HG02571 (cell line): ENCODE results near the gene BCL2L13.
A peak's percentile ranks its signal among the peaks of the same experiment; 100 is the strongest.
"Not testable (repeated sequence)": the region's sequence is repeated elsewhere in the genome, so short reads cannot be mapped to it uniquely, and the experiment has no call there.

ENCODE experiments used
- ATAC-seq: cut with Tn5 transposase; IDR thresholded peaks from one replicate; pipeline ENCODE4 v1.9.1; 2021; ENCODE audit warnings: mild to moderate bottlenecking, moderate library complexity; ENCODE audit not compliant: unreplicated experiment

The BCL2L13 gene

DNA sequence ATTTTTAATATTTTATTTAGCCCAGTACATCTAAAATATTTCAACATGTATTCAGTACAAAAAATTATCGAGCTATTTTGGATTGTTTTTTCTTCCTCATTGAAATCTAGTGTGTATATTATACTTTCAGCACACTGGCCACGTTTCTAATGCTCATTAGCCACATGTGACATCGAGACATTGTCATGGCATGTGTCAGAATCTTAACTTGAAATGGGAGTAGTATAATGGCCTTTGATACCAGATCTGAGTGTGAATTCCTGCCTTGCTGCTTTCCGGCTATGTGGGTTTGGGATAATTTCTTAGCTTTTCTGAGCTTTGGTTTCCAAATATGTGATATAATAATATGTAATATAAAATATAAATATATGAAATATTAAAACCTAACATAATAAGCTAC lies 54.3 kb downstream of the BCL2L13 start:
- ATAC-seq = no peak

DNA sequence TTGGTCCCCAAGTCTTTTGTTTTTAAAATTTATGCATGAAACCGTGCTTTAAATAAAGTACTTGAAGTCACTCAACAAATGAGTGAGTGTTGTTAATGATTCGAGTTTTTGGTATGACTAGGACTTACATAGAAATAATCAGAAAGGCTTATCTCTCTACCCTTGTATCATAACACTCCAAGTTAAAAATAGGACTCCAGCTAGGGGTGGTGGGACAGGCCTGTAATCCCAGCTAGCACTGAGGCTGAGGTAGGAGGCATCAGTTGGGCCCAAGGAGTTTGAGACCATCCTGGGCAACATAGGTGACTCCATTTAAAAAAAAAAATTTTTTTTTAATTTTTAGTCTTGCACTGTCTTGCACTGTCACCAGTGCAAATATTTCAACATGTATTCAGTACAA lies 55.6 kb downstream of the BCL2L13 start:
- ATAC-seq = no peak

DNA sequence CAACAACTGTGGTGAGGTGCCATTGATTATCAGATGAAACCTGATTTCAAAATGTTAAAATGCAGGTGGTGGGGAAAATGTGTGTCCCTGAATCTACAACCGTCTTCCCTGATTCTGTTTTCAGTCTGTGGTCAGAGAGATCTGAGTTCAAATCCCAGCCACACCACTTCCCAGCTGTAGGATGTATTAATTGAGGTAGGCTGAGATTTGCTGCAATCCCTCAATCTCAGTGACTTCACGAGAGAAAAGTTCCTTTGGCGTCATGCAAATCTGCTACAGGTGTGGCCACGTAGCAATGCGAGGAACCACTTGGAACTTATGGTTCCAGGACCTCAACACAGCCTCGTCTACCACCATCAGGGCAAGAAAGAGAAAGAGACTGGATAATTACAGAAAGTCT lies 56.2 kb downstream of the BCL2L13 start:
- no peak for ATAC-seq

DNA sequence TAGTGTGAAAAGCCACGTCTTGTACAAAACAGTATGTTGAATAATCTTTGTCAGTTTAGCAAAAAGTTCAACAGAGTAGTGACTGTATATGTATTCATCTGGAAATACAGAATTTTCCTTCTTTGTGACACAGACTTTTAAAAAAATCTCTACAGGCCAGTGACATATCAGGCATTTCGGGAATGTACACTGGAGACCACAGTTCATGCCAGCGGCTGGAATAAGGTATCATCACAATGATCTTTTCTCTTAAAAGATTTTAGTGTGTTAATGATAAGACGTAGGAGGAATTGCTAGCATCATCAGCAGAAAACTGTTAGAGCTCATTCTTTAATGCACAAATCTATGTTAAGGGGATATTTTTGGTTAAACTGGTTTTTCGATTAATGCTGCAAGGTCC lies 57.4 kb downstream of the BCL2L13 start:
- ATAC-seq = no peak

DNA sequence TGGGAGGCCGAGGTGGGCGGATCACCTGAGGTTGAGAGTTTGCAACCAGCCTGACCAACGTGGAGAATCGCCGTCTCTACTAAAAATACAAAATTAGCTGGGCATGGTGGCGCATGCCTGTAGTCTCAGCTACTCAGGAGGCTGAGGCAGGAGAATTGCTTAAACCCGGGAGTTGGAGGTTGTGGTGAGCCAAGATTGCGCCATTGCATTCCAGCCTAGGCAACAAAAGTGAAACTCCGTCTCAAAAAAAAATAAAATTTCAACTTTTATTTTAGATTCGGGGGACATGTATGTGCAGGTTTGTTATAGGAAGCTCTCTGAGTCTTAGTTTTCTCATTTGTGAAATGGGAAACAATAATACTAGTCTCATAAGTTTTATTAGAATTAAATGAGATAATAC lies 58.6 kb downstream of the BCL2L13 start:
- not testable (repeated sequence) for ATAC-seq

DNA sequence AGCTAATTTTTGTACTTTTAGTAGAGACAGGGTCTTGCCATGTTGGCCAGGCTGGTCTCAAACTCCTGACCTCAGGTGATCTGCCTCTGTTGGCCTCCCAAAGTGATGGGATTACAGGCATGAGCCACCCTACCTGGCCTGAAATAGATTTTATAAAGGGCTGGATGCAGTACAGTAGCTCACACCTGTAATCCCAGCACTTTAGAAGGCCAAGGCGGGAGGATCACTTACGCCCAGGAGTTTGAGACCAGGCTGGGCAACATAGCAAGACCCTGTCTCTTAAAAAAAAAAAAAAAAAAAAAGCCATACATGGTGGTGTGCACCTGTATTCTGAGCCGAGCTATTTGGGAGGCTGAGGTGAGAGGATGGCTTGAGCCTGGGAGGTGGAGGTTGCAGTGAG lies 59.7 kb downstream of the BCL2L13 start:
- not testable (repeated sequence) for ATAC-seq

DNA sequence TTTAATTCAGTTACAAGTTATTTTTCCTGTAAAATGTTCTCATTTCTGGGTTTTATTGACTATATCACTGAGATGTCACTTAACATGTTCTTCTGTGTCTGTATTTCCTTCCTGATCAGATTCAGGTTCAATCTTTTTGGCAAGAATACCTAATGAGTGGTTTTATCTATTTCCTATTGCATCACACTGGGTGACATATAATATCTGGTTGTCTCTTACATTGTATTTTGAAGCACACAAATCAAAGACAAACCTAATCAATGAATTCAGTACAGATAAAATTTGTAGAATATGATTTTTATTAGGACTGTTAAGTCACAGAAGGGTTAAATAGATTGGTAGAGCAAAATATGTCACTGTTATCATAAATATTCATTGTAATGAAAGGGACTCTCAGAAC lies 60.4 kb downstream of the BCL2L13 start:
- no peak for ATAC-seq

DNA sequence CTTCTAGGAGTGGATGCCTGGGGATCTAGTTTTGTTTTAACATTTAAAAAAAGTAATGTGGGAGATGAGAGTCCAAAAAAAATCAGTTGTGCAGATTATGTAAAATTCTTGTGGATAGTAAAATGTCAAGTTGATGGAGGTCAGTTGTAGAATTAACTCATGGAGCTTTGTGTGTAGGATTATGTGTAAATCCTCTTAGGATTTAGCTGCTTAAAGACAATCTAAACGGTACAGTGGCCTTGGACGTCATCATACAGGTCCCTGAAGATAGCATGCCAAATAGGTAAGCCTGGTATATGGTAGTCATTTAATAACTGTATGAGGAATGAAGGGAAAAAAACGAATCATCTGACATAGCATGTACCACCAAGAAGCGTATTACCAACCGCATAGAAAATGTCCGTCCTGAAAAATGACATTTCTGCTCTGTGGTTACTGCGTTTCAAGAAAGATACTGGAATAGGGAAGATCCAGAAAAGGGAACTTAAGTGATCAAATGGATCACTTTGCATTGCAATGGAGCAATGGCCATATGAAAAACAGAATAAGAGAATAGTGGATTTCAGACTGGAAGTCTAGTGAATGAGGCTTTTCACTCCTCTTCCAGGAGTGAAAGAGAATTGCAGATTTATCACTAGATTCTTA lies 61.3 kb downstream of the BCL2L13 start:
- ATAC-seq = no peak

DNA sequence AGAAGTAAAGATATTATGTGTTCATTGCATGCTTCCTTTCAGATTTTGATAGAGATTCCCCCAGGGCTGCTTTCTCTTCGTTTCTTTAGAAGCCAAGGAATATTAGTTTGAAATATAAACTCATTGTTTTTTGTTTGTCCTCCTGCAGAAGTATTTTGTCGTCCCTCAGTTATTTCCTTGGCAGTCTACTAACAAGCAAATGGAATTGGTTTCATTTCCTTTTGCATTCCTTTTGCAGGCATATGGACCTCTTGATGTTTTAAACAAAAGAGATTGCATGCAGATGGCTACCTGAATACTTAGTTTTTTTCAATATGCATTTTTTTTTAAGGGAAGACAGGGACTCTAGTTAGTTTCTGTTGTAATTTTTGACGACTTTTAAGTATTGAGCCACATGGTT lies 62.2 kb downstream of the BCL2L13 start:
- ATAC-seq = no peak

DNA sequence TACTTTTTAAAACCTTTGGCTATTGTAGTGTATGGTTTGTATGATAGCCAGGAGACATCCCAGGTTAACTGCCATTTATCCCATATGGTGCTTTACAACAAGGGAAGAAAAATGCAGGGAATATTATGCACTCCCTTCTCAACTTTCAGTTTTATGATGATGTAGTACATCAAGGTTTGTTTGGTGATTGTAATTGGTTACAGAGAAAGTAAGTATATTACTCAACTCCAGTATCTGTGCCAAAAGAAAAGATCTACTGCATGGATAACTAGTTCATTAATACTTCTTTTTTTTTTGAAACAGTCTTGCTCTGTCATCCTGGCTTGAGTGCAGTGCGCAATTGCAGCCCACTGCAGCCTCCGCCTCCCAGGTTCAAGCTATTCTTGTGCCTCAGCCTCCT lies 65.3 kb downstream of the BCL2L13 start:
- no peak for ATAC-seq

DNA sequence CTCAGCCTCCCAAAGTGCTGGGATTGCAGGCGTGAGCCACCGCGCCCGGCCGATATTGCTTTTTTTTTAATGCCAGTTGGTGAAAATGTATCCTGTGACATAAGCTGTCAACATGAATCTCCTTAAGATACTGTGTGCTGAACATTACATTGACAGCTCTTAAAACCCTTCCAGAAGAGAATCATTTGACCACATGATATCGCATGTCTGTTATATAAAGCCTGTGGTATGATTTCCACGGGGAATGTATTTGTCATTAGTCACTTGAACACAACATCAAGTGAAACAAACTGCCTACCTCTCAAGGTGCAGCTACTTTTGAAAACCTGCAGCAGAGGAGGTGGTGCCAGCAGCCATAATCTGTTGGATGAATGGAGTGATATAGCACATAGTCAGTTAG lies 67.0 kb downstream of the BCL2L13 start:
- ATAC-seq = no peak

DNA sequence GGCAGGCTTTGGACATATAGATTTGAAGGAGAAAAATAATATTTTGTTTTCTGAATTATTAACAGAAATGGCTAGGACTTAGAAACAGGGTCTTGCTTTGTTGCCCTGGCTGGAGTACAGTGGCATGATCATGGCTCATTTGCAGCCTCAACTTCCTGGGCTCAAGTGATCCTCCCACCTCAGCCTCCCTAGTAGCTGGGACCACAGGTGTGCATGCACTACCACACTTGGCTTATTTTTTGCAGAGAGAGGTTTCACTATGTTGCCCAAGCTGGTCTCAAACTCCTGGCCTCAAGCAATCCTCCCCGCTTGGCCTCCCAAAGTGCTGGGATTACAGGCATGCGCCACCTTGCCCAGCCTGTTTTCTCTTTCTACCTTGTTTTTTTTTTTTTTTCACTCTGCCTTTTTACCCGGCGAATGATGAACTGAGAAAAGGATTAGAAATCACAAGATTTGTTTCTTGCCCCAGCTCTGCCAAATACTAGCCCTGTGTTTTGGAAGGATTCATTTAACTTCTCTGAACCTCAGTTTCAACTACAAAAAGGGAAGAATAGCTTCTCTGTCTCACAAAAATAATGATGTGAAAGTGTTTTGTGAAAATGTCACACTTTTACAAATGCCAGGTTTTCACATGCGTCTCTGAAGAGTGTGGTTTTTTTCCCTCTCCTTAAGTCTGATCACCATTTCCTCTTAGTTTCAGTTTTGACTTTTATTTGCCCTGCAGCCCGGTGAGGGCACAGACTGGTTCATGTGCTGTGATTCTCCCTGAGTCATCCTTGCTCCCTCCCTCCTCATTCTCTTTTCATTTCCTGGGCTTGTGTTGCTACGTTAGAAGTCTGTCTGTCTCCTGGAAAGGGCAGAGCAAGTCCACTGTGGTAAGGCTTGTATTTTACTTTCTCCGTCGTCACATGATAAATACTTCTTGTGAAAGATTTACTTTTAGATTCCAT lies 67.7 kb downstream of the BCL2L13 start:
- peak; percentile 58 for ATAC-seq

DNA sequence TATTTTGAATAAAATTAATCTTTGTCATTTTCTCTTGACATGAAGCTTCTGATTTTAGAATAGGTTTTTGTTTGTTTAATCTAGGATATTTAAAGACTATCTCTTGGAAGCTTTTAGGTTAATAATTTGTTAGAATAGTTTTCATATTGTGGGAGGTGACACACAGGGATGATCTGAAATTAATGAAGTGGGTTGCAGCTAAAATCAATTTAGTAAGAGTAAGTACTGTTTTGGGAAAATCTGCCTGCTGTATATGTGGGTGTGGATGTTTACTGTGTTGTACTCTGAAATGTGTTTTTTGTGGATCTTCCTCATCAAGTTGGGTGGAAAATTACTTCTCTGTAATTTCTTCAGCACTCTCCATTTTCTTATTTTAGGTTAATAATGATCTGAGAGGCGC lies 68.4 kb downstream of the BCL2L13 start:
- ATAC-seq = no peak

DNA sequence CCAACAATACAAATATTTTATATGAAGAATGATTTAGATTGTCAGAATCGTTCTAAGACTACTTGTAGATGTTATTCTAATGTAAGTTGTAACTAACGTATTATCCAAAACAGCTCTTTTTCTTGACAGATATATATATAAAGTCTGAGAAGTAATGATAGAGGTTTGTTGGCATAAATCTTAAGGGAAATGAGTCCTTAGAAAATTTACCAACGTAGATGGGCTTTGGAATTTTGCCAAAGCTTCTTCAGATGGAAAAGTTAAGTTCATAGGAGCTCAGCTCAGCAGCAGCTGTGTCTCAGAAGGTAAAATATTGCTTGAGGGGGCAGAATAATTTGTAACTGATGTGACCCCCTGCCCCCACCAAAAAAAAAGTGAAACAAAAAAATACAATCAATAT lies 69.0 kb downstream of the BCL2L13 start:
- ATAC-seq = no peak

DNA sequence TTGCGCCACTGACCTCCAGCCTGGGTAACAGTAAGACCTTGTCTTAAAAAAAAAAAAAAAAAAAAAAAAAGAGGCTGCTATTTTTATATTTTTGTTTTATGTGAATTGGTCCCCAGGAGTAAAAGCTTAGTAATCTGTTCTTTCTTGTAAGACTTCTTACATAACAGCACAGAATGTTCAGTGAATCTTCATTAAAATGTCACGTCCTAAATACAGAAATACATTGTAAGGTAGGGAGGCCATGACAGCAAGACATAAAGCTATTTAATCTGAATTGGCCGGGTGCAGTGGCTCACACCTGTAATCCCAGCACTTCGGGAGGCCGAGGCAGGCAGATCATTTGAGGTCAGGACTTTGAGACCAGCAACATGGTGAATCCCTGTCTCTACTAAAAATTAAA lies 71.5 kb downstream of the BCL2L13 start:
- ATAC-seq = no peak

DNA sequence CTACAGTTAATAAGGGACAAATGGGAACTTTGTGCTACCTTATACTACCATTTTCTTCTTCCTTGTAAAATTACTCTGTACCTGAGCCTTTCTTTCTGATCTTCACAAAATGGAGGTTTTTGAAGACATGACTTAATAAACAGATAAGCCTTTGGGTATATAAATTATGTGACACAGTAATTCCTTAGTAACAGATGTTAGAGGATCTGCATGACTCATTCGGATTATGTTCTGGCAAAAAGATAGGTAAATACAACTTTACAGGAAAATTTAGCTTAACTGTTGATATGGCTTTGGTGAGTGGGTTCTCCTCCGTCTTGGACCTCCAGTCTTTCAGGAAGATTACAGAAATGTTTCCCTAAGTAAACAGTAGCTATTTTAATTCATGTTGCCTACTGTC lies 73.9 kb downstream of the BCL2L13 start:
- ATAC-seq = no peak

DNA sequence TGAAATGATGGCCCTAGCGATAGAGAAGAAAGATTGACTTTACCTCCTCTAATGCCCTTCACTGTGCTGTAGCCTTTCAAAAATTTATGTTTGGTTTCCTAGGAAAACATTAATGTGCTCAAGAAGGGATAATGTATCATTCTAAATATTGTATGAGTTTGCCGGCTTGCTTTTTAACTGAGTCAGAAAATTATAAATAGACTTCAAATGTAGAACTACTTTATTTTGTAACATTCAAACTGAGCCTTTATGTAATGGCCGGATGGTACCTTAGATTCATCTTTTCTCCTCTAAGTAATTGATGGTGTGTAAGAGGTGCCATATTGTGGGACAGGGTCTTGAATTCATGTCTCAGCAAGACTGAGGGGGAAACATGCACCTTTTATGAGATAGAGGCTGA lies 78.0 kb downstream of the BCL2L13 start:
- ATAC-seq = no peak

DNA sequence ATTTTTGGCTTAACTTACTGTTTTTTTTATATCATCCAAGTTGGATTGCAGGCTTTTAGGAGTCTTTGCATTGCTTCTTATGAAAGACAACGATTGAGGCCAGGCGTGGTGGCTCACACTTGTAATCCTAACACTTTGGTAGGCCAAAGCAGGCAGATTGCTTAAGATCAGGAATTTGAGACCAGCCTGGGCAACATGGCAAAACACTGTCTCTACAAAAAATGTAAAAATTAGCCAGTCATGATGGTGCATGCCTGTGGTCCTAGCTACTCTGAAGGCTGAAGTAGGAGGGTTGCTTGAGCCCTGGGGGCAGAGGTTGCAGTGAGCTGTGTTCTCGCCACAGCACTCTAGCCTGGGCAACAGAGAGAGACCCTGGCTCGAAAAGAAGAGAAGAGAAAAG lies 79.2 kb downstream of the BCL2L13 start:
- ATAC-seq = no peak

DNA sequence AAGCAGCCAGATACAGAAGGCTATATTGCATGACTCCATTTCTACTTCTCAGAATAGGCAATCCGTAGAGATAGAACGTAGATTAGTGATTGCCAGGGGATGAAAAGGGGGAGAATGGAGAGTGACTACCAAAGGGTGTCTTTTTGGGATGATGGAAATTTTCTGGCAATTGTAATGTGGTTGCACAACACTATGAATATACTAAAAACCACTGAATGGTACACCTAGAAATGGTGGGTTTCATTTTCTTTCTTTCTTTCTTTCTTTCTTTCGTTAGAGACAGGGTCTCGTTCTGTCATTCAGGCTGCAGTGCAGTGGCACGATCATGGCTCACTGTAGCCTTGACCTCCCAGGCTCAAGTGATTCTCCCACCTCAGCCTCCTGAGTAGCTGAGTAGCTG lies 81.4 kb downstream of the BCL2L13 start:
- no peak for ATAC-seq

DNA sequence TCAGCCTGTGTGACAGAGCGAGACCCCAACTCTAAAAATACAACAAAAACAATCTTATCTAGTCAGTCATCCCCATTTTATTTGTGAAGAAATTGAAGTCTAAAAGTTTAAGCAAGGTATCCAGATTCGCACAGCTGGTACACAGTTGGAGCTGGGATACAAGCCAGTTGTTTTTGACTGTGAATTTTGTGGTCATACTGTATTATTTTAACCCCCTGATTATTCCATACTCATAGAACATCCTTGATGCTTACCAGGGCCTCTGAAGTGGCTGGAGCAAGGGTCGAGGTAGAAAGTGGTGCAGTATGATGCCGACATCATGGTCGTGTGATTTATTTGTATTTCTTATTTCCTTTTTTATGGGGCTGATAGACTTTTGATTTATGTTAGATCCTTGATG lies 85.7 kb downstream of the BCL2L13 start:
- ATAC-seq = no peak

DNA sequence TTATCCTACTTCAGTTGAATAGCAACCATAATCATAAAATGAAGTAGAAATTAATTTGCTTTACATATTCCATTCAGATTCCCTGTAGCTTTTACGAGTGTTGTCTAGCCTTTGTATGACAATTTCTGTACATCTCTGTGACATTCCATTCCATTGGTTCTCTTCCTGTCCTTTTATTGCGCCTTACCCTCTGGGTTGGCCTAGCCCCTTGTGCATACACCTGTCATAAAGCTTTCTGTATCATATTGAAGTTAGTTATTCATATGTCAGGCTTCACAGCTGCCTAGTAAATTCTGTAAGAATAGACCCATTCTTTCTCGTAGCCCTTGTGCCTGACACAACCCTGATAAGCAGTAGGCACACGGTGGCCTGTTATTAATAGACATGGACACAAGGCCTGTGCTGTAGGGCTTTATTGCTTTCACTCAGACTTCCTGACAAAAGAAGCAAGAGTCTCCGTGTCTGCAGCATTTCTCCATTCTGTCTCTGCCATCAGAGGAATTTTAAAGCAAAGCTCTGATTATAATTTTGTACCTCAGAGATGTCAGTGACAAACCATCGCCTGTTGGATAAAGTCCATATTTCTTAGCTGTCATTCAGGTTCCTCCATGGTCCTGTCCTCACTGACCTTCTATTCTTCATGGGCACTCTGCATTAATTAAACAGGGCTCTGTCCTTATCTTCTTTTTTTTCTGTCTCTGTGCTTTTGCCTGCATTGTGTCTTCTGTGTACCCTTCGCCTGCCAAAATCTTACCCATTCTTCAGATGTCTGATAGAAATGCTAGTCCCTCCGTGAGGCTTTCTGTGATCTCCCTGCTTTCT lies 86.3 kb downstream of the BCL2L13 start:
- no peak for ATAC-seq

DNA sequence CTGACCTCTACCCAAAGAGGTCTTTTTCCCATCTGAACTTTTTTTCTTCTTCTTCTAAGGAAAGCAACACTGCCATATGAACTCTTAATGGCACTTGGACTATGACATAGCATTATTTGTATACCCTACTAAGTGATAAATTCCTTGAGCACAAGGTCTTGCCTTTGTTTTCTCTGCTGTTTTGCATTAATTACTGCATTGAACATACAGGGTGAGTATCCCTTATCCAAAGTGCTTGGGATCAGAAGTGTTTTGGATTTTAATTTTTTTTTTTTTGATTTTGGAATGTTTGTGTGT lies 86.9 kb downstream of the BCL2L13 start:
- ATAC-seq = no peak
